Measurements from ENCODE around the gene KDM2B. TPM values are rescaled to one million over a fixed set of nuclear protein-coding genes. Genes with fewer than 3 reads are reported as not detected.

The KDM2B gene
- polyA plus RNA-seq, 4 donors: 56.8 to 77.1 (median 71.2) TPM

- DNase-seq (ENCODE audit: low read depth in 4 of 4, low spot score in 3 of 4): no peak
These were observed 140.1 kb downstream of the KDM2B start for GRCh38 chr12:121440768-121441167.

GRCh38 chr12:121439715-121440114 is 141.1 kb downstream of the KDM2B start:
- no peak for DNase-seq (ENCODE audit: low read depth in 4 of 4, low spot score in 3 of 4)

DNA sequence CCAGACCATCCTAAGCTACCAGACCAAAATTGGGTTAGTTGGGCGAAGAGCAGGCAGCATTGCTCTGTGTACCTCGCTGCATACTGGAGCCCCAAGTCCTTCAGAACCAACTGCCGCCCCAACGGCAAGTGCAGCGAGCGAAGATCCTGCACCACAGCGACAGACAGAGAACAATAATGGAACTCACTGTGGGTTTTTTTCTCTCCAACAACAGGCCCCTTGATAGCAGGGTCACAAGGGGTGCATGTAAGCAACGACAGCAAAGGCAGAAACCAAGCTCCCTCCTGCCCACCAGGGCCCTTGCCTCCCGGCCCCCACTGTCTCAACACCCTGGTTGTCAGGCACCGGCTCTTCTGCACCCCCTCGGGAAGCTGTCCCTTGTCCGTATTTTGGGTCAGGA is 141.9 kb downstream of the KDM2B start:
- DNase-seq (ENCODE audit: low read depth in 4 of 4, low spot score in 3 of 4): no peak

DNA sequence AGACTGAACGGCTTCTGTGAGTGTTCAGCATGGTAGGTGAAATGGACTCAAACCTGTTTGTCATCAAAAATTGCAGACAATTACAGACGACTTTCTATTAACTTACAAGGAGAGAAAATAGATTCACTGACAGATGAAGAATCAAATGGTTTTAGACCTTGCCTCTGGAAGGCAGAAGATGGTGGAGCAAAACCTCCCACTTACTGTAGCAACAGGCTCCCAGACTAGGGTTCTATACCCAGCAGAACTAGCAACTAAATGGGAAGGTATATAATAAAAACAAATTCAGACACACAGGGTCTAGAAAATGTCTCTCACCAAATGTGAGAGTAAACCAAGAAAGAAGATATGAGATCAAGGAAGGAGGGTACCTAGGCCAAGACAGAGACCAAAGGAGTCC is 144.1 kb downstream of the KDM2B start:
- no peak for DNase-seq (ENCODE audit: low read depth in 4 of 4, low spot score in 3 of 4)

- DNase-seq (ENCODE audit: low read depth in 4 of 4, low spot score in 3 of 4): no peak
These were observed 147.9 kb downstream of the KDM2B start for GRCh38 chr12:121432740-121433480.

DNA sequence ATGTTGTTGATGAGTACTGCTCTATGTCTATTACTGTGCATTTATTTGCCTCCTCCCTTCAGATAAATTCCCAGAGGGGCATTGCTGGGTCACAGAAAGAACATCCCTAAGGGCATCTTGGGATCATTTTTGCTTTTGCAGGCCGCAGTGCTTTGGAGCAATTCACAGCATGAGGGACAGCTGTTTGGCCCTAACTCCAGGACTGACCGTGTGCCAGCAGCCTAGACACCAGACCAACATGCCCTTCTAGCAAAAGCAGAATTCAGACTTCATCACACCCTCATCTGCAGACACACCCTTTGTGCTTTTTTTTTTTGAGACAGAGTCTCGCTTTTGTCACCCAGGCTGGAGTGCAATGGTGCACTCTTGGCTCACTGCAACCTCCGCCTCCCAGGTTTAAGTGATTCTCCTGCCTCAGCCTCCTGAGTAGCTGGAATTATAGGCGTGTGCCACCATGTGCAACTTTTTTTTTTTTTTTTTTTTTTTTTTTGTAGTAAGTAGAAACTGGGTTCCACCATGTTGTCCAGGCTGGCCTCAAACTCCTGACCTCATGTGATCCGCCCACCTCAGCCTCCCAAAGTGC is 149.9 kb downstream of the KDM2B start:
- DNase-seq (ENCODE audit: low read depth in 4 of 4, low spot score in 3 of 4): no peak

GRCh38 chr12:121428883-121429282 is 151.9 kb downstream of the KDM2B start:
- no peak for DNase-seq (ENCODE audit: low read depth in 4 of 4, low spot score in 3 of 4)

DNA sequence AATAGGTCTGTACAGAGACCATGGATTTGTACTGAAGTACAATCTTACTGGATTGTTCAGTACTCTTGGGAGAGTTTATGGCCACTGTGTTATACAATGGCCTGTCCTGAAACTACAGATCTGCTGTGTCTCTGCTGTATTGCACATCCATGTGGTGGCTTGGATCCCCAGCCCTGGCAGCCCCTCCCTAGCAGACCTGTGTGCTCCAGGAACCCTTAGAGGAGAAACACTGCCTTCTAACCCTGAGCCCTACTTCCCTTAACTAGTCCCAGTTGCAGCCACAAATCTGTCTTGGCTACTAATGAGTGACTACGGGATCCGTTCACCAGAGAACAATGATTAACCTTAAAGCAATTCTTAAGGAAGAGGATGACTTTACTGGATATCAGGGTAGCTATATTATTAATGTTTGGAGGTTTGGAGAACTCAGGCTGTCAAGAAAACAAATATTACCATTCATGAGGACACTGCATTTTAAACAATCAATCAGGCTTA is 153.2 kb downstream of the KDM2B start:
- no peak for DNase-seq (ENCODE audit: low read depth in 4 of 4, low spot score in 3 of 4)

DNA sequence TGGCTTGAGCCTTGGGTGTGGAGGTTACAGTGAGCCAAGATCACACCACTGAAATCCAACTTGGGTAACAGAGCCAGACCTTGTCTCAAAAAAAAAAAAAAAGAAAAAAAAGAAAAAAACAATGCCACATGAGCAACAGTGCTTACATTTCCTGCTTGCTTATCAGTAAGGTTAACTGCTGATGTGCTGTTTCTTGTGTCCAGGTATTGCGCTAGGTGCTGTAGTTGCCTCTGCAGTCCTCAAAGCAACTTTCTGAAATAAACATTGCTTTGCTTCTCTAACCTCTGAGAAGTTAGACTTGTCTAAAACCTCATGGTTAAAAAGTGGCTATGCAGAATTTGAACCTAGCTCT is 156.2 kb downstream of the KDM2B start:
- no peak for DNase-seq (ENCODE audit: low read depth in 4 of 4, low spot score in 3 of 4)

DNA sequence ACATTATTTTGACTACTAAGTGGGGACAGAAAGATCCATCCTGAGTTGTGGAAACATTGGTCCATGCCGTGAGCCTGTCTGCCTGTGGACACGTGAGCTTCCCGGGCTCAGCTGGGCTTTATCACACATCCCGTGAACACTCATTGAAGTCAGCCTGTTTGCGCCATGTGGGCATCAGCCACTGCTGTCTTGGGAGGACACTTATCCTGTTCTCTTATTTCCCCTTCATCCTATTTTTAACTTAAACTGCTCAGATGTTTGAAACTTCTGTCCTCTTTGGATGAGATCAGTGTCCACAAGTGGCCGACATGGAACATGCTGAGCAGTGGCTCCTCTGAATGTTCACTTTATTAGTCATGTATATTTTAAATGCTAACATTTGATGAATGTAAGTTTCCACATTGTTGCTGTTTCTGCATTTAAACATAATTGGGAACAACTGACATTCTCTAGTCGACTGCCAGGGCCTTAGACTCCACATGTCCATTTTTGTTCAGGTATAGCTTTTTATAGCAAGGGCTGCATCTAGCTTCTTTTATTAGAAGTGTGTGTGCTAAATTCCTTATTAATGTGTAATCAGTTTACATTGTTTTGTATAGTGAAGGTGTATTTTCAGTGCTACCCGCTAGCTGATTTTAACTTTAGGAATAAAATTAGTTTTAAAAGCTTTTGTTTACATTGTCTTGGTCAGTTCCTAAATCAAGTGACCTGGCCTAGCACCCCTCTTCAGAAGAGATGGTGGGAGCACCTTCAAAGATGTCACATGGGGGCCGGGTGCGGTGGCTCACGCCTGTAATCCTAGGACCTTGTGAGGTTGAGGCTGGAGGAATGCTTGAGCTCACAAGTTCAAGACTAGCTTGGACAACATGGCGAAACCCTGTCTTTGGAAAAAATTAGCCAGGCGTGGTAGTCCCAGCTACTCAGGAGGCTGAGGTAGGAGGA is 156.9 kb downstream of the KDM2B start:
- no peak for DNase-seq (ENCODE audit: low read depth in 4 of 4, low spot score in 3 of 4)

GRCh38 chr12:121423253-121423652 is 157.6 kb downstream of the KDM2B start:
- no peak for DNase-seq (ENCODE audit: low read depth in 4 of 4, low spot score in 3 of 4)

DNA sequence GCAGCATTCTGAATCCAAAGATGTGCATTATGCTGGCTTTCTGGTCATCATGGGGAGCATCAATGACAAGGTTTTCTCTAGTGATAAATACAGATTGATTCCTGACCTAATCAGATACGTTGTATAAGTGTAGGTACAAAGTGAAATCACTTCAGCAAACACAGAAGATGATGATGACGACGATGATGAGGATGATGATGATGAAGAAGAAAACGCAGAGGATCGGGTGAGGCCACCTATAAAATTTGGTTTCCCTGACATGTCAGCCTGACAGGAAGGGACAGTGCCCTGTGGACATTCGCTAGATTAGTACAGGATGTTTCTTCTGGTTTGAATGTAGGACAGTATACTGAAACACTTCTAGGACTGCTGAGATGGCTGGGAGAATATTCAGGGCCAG is 160.7 kb downstream of the KDM2B start:
- no peak for DNase-seq (ENCODE audit: low read depth in 4 of 4, low spot score in 3 of 4)

DNA sequence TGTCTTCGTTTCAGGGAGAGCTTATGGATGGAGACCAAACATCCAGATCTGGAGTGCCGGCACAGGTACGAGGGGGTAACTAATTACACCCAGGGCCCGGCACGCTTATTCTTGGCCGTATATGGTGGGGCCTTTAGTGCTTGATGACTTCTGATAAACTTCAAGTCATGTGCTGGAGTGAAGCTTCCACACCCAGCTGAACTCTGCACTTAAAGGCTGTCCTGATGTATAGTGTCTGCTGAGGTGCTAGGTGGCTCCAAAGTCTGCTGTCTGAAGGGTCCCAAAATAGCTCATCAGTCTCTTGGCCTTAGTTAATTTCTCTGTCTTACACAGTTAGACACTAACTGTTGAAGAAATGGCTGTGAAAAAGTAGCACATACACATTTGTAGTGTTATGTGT is 163.0 kb downstream of the KDM2B start:
- no peak for DNase-seq (ENCODE audit: low read depth in 4 of 4, low spot score in 3 of 4)

DNA sequence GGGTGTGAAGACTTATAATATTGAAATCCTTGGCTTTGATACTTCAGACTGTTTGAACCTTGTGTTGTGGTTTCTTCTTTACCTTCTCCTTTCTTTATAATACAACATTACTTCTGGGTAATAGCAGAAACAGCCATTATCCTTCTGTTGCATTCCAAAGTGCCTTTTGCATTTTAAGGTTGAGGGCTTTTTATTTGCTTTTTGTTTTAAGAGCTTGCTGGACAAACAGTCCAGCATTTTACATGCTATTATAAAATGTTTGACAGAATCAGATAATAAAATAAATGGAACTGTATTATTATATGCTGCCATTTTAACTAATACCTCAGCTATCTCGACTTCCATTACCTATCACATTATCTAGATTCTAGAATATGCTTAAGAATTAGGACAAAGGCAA is 166.9 kb downstream of the KDM2B start:
- no peak for DNase-seq (ENCODE audit: low read depth in 4 of 4, low spot score in 3 of 4)

DNA sequence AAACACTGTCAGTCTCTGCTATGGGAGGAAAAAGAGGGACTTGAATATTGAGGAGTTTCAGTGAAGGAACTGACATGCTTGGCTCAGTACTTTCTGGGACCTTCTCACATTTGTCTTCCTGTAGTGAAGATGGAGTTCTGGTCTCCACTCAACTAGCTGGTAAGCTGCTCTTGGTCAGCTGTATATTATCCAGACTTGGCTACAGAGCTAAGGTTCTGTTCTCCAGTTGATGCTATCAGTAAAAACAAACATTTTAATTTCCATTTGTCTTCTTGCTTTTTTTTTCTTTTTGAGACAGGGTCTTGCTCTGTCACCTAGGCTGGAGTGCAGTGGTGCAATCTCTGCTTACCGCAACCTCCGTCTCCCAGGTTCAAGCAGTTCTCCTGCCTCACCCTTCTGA is 175.6 kb downstream of the KDM2B start:
- no peak for DNase-seq (ENCODE audit: low read depth in 4 of 4, low spot score in 3 of 4)

GRCh38 chr12:121404734-121405133 is 176.1 kb downstream of the KDM2B start:
- no peak for DNase-seq (ENCODE audit: low read depth in 4 of 4, low spot score in 3 of 4)

DNA sequence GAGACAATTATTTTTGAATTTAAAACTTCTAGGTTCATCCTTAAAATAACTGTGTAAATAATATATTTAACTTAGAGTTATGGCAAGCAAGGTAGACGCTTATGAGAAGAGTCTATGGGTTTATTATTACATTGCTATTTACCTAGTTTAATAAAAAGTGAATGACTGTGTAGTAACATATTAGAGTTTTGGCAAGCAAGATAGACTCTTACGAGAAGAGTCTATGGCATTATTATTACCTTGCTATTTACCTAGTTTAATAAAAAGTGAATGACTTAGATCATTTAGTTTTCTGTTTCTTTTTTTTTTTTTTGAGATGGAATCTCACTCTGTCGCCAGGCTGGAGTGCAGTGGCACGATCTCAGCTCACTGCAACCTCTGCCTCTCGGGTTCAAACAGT is 177.1 kb downstream of the KDM2B start:
- no peak for DNase-seq (ENCODE audit: low read depth in 4 of 4, low spot score in 3 of 4)

DNA sequence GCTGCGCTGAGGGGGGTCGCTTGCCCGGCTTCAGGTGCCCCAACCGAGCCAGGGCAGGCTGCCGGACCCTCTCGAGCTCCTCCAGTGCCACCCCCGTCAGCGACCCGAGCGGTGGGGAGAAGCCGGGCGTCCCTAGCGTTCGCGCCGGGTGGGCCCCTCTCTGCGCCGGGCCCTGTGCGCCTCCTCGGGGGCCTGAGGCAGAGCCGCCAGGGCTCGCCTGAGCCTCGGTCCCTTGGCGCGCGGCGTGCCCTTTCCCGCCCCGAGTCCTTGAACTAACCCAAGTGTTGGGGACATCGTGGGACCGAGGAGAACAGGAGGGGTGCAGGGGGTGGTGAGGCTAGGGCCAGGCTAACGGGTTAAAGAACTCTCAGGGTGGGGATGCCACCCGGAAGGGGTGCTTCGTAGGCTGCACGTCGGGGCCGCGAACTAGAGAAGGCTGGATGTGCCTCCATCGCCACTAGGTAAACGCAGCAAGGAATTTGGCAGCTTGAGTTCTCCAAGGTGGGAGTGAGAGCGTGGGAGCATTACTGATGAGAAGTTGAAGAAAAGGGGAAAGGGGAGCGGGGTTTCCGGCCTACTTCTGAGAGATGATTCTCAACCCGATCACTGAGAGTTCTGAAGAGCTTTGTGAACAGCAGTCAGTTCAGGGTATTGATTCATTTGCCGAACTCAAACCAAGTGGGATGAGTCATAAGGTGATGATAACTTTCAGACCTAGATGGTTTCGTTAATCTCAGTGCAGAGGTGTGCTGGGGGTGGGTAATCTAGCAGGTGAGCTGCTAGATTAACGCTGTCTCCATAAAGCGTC is 180.3 kb downstream of the KDM2B start:
- no peak for DNase-seq (ENCODE audit: low read depth in 4 of 4, low spot score in 3 of 4)

GRCh38 chr12:121399391-121400331 is 181.2 kb downstream of the KDM2B start, which contains the start of gene RNF34:
Gene RNF34, plus strand, starts transcription at chr12:121400118. Its CDS starts 95 bp downstream, at chr12:121400213.
- DNase-seq (ENCODE audit: low read depth in 4 of 4, low spot score in 3 of 4): peak; percentile 95 to 97 (median 96)

Measured in left renal pelvis (tissue), 4 donors.